GM18526 (cell line): Measurements from ENCODE around the gene TMEM79.

Experiments used
- POLR2A ChIP-seq: IDR thresholded peaks from 3 replicates; pipeline ENCODE4 v1.6.1; 2011; ENCODE audit not compliant: insufficient read length; ENCODE audit errors: extremely low read depth

The TMEM79 gene

GRCh38 chr1:156253634-156254033 is 30.5 kb upstream of the TMEM79 start:
- TF ChIP-seq POLR2A = no peak

- no peak for TF ChIP-seq POLR2A
Observed at GRCh38 chr1:156257711-156258110, 26.4 kb upstream of the TMEM79 start.

DNA sequence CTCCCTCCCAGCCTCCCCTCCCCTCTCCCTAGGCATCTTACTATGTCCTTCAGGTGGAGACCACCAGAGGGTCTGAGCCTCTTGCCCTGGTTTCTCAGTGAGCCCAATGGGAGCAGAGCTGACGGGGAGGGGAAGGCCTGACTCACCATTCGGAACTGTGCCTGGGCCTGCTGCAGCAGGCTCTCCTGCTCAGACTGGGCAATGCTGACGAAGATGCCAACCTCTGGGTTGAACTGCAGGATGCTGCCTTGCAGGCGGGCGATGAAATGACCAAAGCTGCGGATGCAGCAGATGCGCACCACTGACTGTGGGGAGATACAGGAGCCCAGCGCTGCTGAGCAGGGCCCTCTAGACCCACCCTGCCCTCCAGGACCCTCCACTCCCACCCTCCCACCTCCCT is 25.3 kb upstream of the TMEM79 start:
- TF ChIP-seq POLR2A = no peak

DNA sequence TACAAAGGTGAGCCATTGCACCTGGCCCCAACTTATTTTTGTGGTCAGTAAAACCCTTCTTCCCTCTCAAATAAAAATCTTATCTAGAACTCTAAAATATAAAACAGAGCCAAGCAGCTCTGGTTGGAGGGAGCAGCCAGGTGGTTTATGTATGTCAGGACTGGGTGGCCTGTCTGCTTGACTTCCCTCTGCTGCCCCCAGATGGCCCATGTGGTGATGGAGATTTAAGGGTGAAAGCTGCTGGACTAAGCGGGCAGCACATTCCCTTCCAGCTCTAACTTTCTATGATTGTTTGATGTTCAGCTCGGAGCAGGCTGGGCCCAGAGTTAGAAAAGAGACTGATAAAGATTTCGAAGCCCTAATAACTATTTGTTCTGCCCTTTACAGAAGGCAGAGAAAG is 24.3 kb upstream of the TMEM79 start:
- no peak for TF ChIP-seq POLR2A

DNA sequence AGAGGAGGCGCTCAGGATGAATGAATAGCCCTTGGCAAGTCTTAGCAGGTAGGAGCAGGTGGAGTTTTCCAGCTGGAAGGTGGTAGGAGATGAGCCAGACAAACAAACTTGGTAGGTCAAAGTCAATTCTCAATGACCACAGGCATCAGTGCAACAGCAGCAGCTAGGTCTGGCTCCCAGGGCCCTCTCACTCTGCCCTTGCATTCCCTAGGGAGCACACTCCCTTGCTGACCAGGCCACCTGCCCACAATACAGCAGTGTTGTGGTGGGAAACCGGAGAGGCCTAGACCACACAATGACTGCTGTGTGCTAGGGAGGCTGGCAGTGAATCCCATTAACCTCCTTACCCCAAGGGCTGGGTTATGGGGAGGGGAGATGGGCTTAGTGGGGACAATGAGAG is 23.2 kb upstream of the TMEM79 start:
- TF ChIP-seq POLR2A = no peak

- TF ChIP-seq POLR2A = no peak
Observed at GRCh38 chr1:156262461-156263287, 21.5 kb upstream of the TMEM79 start.

DNA sequence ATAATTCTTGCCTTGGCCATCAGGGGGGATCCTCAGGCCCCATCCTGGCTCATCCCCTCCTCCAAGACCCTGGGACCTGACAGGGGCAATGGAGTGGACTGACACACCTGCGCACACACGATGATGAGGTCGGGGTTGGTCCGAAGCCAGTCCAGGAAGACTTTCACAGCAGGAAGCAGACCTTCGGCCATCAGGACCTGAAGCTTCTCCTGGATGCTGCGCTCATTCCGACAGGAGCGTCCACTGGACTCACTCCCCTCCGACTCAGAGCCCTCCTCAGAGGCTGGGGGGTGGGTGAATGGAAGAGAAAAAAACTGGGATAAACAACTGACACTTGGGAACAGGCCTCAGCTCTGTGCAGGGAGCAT is 20.9 kb upstream of the TMEM79 start:
- no peak for TF ChIP-seq POLR2A

DNA sequence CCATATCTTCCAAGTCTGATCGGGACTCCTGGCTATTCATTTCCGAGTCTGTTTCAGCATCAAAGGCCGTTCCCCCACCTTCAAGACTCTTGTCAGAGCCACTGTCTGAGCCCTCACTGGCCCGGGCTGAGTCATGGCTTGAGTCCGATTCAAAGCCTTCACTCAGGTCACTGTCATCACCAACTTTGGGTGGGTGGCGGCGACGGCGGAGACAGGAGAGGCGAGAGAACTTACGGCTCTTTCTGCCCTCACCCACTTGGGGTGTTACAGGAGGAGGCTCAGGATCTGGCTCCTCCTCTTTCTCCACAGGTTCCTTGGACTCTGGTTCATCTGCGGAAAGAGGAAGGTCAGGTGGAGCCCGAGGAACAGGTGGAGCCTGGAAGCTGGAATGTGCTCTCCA is 18.1 kb upstream of the TMEM79 start:
- no peak for TF ChIP-seq POLR2A

DNA sequence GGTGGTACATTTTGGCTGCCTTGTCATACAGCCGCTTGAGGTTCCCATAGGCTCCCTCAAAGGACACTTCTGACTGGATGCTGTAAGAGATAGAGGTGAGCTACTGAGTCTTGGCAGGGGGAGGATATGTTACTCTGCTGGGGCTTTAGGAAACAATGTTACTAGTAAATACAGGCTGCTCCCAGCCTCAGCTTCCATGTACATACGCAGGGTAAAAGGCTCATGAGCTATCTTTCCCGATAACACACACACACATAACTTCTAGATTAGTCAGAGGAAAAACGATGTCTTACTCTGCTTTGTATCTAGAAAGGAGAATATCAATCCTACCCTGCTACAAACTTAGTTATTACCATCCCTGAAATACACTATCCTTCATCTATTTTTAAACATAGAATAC is 15.8 kb upstream of the TMEM79 start:
- TF ChIP-seq POLR2A = no peak

DNA sequence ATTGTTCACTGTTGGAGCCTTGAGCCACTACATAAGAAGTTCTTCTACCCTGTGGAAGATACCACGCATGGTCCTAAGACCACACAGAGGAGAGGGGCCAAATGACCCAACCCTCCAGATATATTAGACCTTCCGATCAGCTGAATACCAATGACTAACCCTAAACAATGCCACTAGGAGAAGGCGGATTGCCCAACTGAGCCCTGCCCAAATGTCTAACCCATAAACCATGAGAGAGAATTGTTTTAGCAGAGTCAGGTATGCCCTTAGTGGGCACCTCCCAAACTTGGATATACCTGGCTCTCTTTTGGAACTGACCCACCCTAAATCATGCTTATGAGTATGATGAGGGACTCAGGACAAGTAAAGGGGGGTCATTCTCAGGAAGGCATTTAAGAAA is 13.8 kb upstream of the TMEM79 start:
- TF ChIP-seq POLR2A = no peak

DNA sequence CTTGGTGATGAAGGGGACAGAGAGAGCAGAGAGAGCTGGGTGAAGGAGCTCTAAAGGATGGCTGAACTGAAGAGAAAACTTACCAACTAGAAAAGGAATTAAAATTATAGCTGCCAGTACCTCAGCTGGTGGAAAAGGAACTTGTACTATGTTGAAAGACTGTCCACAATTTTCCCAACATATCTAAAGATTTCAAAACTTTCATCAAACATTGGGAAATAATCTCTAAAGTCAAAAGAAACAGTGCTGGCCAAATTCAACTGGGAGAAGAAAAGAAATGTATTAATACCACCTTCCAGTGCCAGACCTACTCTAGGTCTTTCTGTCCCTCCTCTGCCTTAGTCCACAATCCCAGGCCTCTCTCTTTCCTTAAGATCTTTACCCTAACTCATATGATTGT is 7.6 kb upstream of the TMEM79 start:
- TF ChIP-seq POLR2A = no peak

GRCh38 chr1:156276966-156277381 is 7.2 kb upstream of the TMEM79 start:
- TF ChIP-seq POLR2A = no peak

- TF ChIP-seq POLR2A = no peak
Observed at GRCh38 chr1:156279837-156280236, 4.3 kb upstream of the TMEM79 start.

DNA sequence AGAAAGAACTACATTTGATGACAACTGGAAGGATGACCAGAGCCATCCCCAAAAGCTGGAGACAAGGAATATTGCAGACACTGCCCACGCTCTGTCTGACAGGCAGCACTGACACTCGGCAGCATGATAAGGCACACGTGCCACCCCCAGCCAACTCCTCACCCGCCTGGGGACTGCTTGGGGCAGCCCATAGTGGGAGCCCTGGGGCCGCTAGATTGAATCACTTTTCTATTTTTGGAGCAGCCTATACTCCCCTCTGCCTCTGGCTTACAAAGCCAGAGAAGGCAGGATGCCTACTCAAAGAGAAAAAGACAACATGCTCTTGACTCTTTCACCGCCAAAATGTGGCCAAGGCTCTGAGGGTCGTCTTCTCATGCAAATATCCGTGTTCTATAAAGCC is 2.8 kb upstream of the TMEM79 start:
- TF ChIP-seq POLR2A = no peak

- TF ChIP-seq POLR2A = no peak
Observed at GRCh38 chr1:156281693-156282478, 2.2 kb upstream of the TMEM79 start.

DNA sequence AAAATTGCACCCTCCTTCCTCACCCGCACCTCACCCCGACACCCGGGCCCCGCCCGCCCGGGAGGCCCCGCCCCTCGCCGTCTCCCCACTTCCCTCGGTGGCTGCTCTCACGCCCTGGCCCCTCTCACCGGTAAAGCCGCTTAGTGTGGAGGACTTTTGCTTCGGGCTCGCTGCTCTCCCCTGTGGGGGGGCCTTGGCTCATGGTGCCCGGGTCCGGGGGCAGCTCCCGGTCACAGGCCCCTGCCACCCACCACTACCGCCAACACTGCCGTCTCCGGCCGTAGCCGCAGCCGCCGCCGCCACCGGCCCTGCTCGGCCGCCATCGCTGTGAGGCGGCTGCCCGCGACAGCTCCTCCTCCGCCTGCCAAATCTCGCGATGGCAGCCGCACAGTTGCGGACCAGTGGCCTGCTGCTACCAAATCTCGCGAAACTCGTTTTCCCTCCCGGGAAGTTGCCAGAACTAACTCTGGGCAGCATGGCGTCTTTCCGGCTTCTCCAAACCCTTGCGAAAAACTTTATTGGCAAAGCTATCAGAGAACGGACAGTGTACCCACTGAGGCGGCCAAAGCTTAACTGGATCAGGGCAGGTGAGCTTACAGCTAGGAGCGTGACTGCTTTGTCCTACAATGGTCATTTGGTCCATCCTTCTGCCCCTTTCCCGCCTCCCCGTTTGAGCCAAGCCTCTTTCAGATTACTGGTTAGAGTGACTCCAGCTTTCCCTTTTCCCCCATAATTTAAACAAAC is 1.5 kb upstream of the TMEM79 start, which contains the start of gene SMG5:
SMG5 (minus strand) TSS at position 347 of the 744 bp plus-strand sequence; CDS start at position 202, 145 bp downstream.
- TF ChIP-seq POLR2A = peak; percentile 96

DNA sequence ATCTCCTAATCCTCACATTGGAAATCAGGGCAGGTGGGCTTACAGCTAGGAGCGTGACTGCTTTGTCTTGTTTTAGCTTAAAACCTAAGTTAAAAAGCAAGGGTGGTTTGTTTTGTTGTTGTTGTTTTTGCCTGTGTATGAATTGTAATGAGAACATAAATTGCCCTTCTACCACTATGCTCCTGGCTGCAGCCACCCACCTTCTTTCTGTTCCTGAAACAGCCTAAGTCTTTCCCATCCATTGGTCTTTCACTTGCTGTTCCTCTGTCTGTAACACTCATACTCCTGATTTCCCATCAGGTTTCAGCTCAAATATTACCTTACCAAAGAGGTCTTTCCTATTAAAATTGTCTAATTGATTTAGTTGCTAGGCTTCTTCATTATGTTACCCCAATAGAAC is 604 bp upstream of the TMEM79 start:
- no peak for TF ChIP-seq POLR2A
